ENCODE results near the gene RUBCNL.

Gene RUBCNL

DNA sequence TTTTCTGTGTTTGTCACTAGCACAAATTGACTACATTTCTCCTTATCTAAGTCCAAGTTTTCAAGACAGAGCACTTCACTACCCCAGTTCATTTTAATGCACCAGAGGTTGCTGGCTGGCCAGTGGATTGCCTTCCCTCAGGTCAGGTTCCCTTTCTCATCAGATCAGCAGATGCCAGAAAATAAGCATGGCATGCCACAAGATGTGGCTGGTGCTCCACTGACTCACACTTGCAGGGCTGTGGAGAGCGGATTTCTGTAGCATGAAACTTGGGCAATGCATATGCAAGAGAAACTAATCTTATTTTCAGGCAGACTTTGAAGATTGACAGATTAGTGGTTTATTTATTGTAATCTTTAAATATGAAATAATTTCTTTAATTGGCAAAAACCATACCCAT, 79.5 kb downstream of the RUBCNL start:
- no CpG with 5 or more reads among the region's 1 CpG for WGBS (ENCODE audit: insufficient coverage, insufficient read length)

DNA sequence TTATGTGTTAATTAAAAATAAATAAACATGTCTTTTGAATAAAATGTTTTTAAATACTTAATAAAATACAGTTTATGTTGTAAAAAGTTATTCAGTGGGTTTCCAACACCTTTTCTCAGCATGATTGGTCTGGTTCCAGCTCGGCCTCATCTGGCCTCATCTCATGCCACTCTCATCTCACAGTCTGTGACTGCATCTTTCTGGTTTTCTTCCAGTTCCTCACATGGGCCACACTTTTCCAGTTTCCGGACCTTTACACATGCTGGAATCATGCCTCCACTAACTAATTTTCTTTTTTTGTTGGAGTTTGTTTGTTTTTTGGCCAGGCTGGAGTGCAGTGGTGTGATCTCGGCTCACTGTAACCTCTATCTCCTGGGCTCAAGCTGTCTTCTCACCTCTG, 82.5 kb downstream of the RUBCNL start:
- no peaks in the 10 kb centered on the region for H3K27me3 ChIP-seq (ENCODE audit: control insufficient read depth, insufficient read depth, low read length)
- H3K9me3 ChIP-seq (ENCODE audit: control insufficient read depth, insufficient read depth, low read length): no peaks in the 10 kb centered on the region
- no peaks in the 10 kb centered on the region for H3K36me3 ChIP-seq (ENCODE audit: control insufficient read depth, insufficient read depth, low read length)
- no peaks in the 10 kb centered on the region for H3K4me1 ChIP-seq (ENCODE audit: control insufficient read depth, insufficient read depth, low read length)
- WGBS (ENCODE audit: insufficient coverage, insufficient read length): no CpG with 5 or more reads among the region's 3 CpGs
- DNase-seq (ENCODE audit: low read depth, low spot score): no peak
- no peak overlapping the region for H3K27ac ChIP-seq (ENCODE audit: low read length)
- H3K4me3 ChIP-seq (ENCODE audit: low read length): no peak overlapping the region

More for the DNA sequence above, 79.5 kb downstream of the RUBCNL start:
- H3K27ac ChIP-seq (ENCODE audit: low read length): no peak overlapping the region
- DNase-seq (ENCODE audit: low read depth, low spot score): no peak
- H3K36me3 ChIP-seq (ENCODE audit: control insufficient read depth, insufficient read depth, low read length): no peaks in the 10 kb centered on the region
- H3K4me1 ChIP-seq (ENCODE audit: control insufficient read depth, insufficient read depth, low read length): no peaks in the 10 kb centered on the region
- H3K27me3 ChIP-seq (ENCODE audit: control insufficient read depth, insufficient read depth, low read length): no peaks in the 10 kb centered on the region
- H3K9me3 ChIP-seq (ENCODE audit: control insufficient read depth, insufficient read depth, low read length): no peaks in the 10 kb centered on the region
- no peak overlapping the region for H3K4me3 ChIP-seq (ENCODE audit: low read length)

DNA sequence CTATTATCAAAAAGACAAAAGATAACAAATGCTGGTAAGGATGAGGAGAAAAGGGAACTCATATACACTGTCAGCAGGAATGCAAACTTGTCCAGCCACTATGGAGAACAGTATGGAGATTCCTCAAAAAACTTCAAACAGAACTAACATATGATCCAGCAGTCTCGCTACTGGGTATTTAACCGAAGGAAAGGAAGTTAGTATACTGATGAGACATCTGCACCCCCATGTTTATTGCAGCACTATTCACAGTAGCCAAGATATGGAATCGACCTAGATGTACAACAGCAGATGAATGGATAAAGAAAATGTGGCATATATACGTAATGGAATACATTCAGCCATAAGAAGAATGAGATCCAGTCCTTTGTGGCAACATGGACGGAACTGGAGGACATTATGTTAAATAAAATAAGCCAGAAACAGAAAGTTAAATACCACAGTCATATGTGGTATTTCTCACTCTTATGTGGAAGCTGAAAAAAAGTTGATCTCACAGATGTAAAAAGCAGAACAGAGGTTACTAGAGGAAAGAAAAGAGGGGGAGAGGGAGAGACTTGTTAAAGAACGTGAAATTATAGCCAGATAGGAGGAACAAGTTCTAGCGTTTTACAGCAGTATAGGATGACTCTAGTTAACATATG, 83.2 kb downstream of the RUBCNL start:
- Histone ChIP-seq H3K4me1 (ENCODE audit: control insufficient read depth, insufficient read depth, low read length) (no peaks in the 10 kb centered on the region), H3K4me3 (ENCODE audit: low read length) (no peak overlapping the region), H3K27ac (ENCODE audit: low read length) (no peak overlapping the region), H3K36me3 (ENCODE audit: control insufficient read depth, insufficient read depth, low read length) (no peaks in the 10 kb centered on the region), H3K27me3 (ENCODE audit: control insufficient read depth, insufficient read depth, low read length) (no peaks in the 10 kb centered on the region), H3K9me3 (ENCODE audit: control insufficient read depth, insufficient read depth, low read length) (no peaks in the 10 kb centered on the region)
- DNase-seq (ENCODE audit: low read depth, low spot score): no peak
- WGBS (ENCODE audit: insufficient coverage, insufficient read length): no CpG with 5 or more reads among the region's 7 CpGs

DNA sequence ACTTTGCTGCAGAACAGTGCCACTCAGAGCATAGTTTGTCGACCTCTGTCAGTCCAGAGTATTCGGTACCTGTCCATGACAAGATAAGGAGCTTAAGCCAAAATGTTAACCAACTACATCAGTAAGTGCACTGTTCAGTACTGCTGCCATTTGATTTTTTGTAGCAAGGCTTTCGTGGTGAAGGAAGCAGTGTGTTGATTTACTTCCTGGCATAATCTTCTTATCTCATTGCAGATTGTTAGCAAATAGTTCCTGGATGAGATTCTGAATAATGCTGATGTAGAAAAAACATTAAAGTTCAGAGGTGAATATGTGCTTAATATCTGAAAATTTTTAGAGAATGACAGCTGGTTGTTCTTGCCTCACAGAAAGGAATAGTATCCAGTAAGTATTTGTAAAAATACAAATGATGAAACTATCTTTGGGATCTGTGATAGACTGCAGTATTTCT, 89.7 kb downstream of the RUBCNL start:
- H3K4me3 ChIP-seq (ENCODE audit: low read length): no peak overlapping the region
- WGBS (ENCODE audit: insufficient coverage, insufficient read length): no CpG with 5 or more reads among the region's 3 CpGs
- H3K4me1 ChIP-seq (ENCODE audit: control insufficient read depth, insufficient read depth, low read length): peaks cover 1% of the 10 kb centered on the region; the same call in 1 of the 2 replicates

DNA sequence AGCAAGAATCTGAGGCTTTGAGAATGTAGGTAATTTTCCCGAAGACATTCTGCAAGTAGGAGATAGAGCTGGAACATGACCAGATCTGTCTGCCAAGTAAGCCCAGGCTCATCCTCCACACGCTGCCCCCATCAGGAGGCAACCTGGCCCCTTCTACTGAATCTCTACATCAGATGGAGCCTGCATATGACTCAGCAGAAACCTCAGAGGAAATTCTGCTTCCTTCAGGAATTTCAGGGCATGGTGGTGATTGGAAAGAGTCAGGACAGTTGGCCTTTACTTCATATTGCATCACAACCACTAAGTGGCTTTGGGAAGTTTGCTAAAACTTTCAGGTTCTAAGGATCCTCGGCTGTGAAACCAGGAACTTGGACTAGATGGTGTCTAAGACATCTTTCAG, 90.1 kb downstream of the RUBCNL start:
- DNase-seq (ENCODE audit: low read depth, low spot score): no peak
- Histone ChIP-seq H3K27ac (ENCODE audit: low read length) (no peak overlapping the region), H3K9me3 (ENCODE audit: control insufficient read depth, insufficient read depth, low read length) (no peaks in the 10 kb centered on the region), H3K36me3 (ENCODE audit: control insufficient read depth, insufficient read depth, low read length) (no peaks in the 10 kb centered on the region), H3K4me1 (ENCODE audit: control insufficient read depth, insufficient read depth, low read length) (peaks cover 1% of the 10 kb centered on the region; the same call in 1 of the 2 replicates), H3K27me3 (ENCODE audit: control insufficient read depth, insufficient read depth, low read length) (no peaks in the 10 kb centered on the region), H3K4me3 (ENCODE audit: low read length) (no peak overlapping the region)
- WGBS (ENCODE audit: insufficient coverage, insufficient read length): no CpG with 5 or more reads among the region's 3 CpGs

More for the DNA sequence above, 89.7 kb downstream of the RUBCNL start:
- Histone ChIP-seq H3K36me3 (ENCODE audit: control insufficient read depth, insufficient read depth, low read length) (no peaks in the 10 kb centered on the region), H3K27ac (ENCODE audit: low read length) (no peak overlapping the region), H3K9me3 (ENCODE audit: control insufficient read depth, insufficient read depth, low read length) (no peaks in the 10 kb centered on the region), H3K27me3 (ENCODE audit: control insufficient read depth, insufficient read depth, low read length) (no peaks in the 10 kb centered on the region)
- DNase-seq (ENCODE audit: low read depth, low spot score): no peak

DNA sequence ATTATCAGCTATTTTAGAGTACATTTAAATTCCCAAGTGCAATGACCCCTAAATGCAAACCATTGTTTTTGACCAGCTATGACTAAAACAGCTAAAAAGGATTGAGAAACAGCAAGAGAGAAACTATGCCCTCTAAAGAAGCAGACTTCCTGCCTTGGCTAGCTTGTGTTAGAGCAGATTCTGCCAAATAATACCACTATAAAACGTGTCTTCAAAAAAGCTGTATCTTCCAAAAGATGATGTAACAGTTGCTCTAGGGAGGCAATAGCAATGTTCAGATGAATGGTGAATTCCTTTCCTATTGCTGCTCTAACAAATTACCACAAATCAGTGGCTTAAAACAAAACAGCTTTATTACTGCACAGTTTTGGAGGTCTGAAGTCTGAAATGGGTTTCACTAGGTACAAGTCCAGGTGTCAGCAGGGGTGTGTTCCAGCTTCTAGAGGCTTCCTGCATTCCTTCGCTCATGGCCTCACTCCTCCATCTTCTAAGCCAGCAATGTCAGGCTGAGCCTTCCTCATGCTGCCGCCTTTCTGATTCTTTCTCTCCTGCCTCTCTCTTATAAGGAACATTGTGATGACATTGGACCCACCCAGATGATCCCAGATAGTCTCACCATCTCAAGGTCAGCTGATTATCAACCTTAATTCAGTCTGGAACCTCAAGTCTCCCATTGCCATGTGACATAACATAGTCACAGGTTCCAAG, 90.8 kb downstream of the RUBCNL start:
- no CpG with 5 or more reads among the region's 3 CpGs for WGBS (ENCODE audit: insufficient coverage, insufficient read length)
- DNase-seq (ENCODE audit: low read depth, low spot score): no peak
- Histone ChIP-seq H3K27me3 (ENCODE audit: control insufficient read depth, insufficient read depth, low read length) (no peaks in the 10 kb centered on the region), H3K36me3 (ENCODE audit: control insufficient read depth, insufficient read depth, low read length) (no peaks in the 10 kb centered on the region), H3K4me3 (ENCODE audit: low read length) (no peak overlapping the region), H3K27ac (ENCODE audit: low read length) (no peak overlapping the region), H3K4me1 (ENCODE audit: control insufficient read depth, insufficient read depth, low read length) (peaks cover 1% of the 10 kb centered on the region; the same call in 1 of the 2 replicates), H3K9me3 (ENCODE audit: control insufficient read depth, insufficient read depth, low read length) (no peaks in the 10 kb centered on the region)

DNA sequence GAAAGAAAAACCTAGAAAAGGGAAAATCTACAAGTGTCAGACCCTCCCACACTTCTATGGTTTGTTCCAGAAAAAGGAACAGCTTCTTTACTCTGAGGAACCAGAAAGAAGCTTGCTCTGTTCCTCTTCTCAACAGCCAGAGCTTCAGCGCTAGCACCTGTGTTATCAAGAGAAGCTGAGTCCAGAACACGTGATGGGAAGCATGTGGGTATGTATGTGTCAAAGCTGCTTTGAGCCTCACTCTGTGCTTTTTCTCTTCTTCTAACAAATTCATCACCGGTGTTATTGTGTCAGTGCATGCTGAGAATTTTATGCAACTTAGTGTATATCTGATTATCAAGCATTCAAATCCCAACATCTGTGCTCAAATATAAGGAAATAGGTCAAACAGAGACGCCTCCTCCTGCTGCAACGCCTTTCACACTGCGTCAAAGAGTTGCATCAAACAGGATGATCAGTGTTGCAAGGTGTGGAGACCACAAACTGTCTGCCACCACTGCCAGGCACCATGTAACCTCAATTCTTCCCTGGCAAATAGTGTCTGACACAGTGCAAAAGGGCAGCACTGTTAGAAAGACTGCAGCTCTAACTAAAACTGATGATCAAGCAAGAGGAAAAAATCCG, 91.4 kb downstream of the RUBCNL start:
- DNase-seq (ENCODE audit: low read depth, low spot score): no peak
- no peak overlapping the region for H3K27ac ChIP-seq (ENCODE audit: low read length)
- H3K36me3 ChIP-seq (ENCODE audit: control insufficient read depth, insufficient read depth, low read length): no peaks in the 10 kb centered on the region
- H3K27me3 ChIP-seq (ENCODE audit: control insufficient read depth, insufficient read depth, low read length): no peaks in the 10 kb centered on the region
- H3K9me3 ChIP-seq (ENCODE audit: control insufficient read depth, insufficient read depth, low read length): no peaks in the 10 kb centered on the region
- no peak overlapping the region for H3K4me3 ChIP-seq (ENCODE audit: low read length)
- WGBS (ENCODE audit: insufficient coverage, insufficient read length): no CpG with 5 or more reads among the region's 7 CpGs
- peaks cover 1% of the 10 kb centered on the region; the same call in 1 of the 2 replicates for H3K4me1 ChIP-seq (ENCODE audit: control insufficient read depth, insufficient read depth, low read length)

DNA sequence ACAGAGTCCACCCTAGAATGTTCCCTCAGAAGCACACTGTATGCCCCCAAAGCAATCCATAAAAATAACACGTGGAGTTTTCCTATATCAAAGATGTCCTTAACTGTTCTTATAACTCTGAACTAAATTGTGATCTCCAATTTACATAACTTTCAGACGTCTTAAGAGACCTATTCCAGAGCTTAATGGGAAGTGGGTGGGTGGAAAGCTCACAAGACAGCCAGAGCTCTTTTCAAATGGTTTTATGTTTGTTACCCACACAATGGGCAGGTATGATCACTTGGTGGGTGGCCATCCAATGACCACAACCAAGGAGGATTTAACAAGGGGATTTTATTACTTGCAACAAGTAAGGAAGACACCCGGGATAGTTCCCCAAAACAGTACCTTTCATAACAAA, 93.6 kb downstream of the RUBCNL start:
- DNase-seq (ENCODE audit: low read depth, low spot score): no peak
- H3K36me3 ChIP-seq (ENCODE audit: control insufficient read depth, insufficient read depth, low read length): no peaks in the 10 kb centered on the region
- H3K4me3 ChIP-seq (ENCODE audit: low read length): no peak overlapping the region
- H3K27ac ChIP-seq (ENCODE audit: low read length): no peak overlapping the region
- peaks cover 1% of the 10 kb centered on the region; the same call in 1 of the 2 replicates for H3K4me1 ChIP-seq (ENCODE audit: control insufficient read depth, insufficient read depth, low read length)
- no peaks in the 10 kb centered on the region for H3K9me3 ChIP-seq (ENCODE audit: control insufficient read depth, insufficient read depth, low read length)
- no CpG with 5 or more reads among the region's 3 CpGs for WGBS (ENCODE audit: insufficient coverage, insufficient read length)
- no peaks in the 10 kb centered on the region for H3K27me3 ChIP-seq (ENCODE audit: control insufficient read depth, insufficient read depth, low read length)
